Left lobe of liver (tissue), 2 donors: ENCODE measurements around the gene JOSD1. TPM values are rescaled to one million over a fixed set of nuclear protein-coding genes. Genes with fewer than 3 reads are reported as not detected.
A peak's percentile ranks its signal among the peaks of the same experiment; 100 is the strongest.

Experiments
- ATAC-seq: fragments of 200-7000 bp; cut with Tn5 transposase; one replicate; pipeline ENCODE4 v1.9.1; 2020; ENCODE audit warnings: mild to moderate bottlenecking, moderate library complexity
- DNase-seq: peaks from one replicate; pipeline ENCODE4 v3.0.0-alpha.2; 2020; ENCODE audit warnings: low spot score
- total RNA-seq: library from RNA; stranded (reverse); gene quantifications from one replicate; pipeline ENCODE4 v1.2.1, GENCODE V29; 2021
- donor health status: DM: no; HTN: no; CAD: no; lungs with moderate emphysema.
- donor health status: DM: no; HTN: yes; CAD: no.

Gene JOSD1
- total RNA-seq, 1 donor from 2014 or later, result 16.6 TPM

- ATAC-seq (no peak), DNase-seq (peak; percentile 39)
These were observed 15.1 kb upstream of the JOSD1 start for GRCh38 chr22:38715852-38716251.

- peak; percentile 40 for DNase-seq
- peak; percentile 42 for ATAC-seq
These were observed 14.5 kb upstream of the JOSD1 start for GRCh38 chr22:38715176-38715764.

GRCh38 chr22:38713921-38714320 lies 13.2 kb upstream of the JOSD1 start:
- no peak for DNase-seq

GRCh38 chr22:38712486-38713207 lies 11.9 kb upstream of the JOSD1 start:
- no peak for ATAC-seq
- no peak for DNase-seq

More at GRCh38 chr22:38713921-38714320, 13.2 kb upstream of the JOSD1 start:
- no peak for ATAC-seq

- ATAC-seq (no peak), DNase-seq (no peak)
These were observed 10.1 kb upstream of the JOSD1 start for GRCh38 chr22:38710866-38711265.

GRCh38 chr22:38710351-38710750 lies 9.6 kb upstream of the JOSD1 start:
- DNase-seq, result no peak
- no peak for ATAC-seq

GRCh38 chr22:38709306-38709705 lies 8.6 kb upstream of the JOSD1 start:
- no peak for ATAC-seq

GRCh38 chr22:38707984-38708383 lies 7.2 kb upstream of the JOSD1 start:
- no peak for DNase-seq
- ATAC-seq, result no peak

More at GRCh38 chr22:38709306-38709705, 8.6 kb upstream of the JOSD1 start:
- DNase-seq, result no peak

GRCh38 chr22:38707346-38707745 lies 6.6 kb upstream of the JOSD1 start:
- DNase-seq, result no peak
- ATAC-seq, result no peak

- no peak for ATAC-seq
- no peak for DNase-seq
These were observed 6.1 kb upstream of the JOSD1 start for GRCh38 chr22:38706901-38707195.

GRCh38 chr22:38706101-38706900 lies 5.6 kb upstream of the JOSD1 start:
- ATAC-seq (peak; percentile 12), DNase-seq (peak; percentile 69)

GRCh38 chr22:38705235-38706100 lies 4.7 kb upstream of the JOSD1 start, which contains the start of gene GTPBP1:
TSS of gene GTPBP1 (plus strand) at chr22:38705944. CDS start at chr22:38705956, 12 bp downstream.
- DNase-seq (peak; percentile 99), ATAC-seq (peak; percentile 78)

- DNase-seq (no peak), ATAC-seq (no peak)
These were observed 4.0 kb upstream of the JOSD1 start for GRCh38 chr22:38704654-38705234.

- peak; percentile 83 for DNase-seq
- ATAC-seq, result peak; percentile 61
These were observed 414 bp downstream of the JOSD1 start for GRCh38 chr22:38700270-38700788.

- ATAC-seq (no peak), DNase-seq (no peak)
These were observed 959 bp downstream of the JOSD1 start for GRCh38 chr22:38699784-38700183.

- DNase-seq (no peak), ATAC-seq (no peak)
These were observed 1.6 kb downstream of the JOSD1 start for GRCh38 chr22:38699143-38699542.

- DNase-seq (no peak), ATAC-seq (no peak)
These were observed 2.2 kb downstream of the JOSD1 start for GRCh38 chr22:38698407-38699094.

GRCh38 chr22:38697425-38698089 lies 3.2 kb downstream of the JOSD1 start:
- no peak for ATAC-seq
- no peak for DNase-seq
